ENCODE measurements around the gene CDKL4. TPM values are rescaled to one million over a fixed set of nuclear protein-coding genes. Genes with fewer than 3 reads are reported as not detected.

CDKL4 gene
- total RNA-seq, 1 experiment from 2014 or later = 0.46 TPM

GRCh38 chr2:39183673-39184072 lies 60.1 kb downstream of the CDKL4 start (continued):
- TF ChIP-seq, protein P1, sequence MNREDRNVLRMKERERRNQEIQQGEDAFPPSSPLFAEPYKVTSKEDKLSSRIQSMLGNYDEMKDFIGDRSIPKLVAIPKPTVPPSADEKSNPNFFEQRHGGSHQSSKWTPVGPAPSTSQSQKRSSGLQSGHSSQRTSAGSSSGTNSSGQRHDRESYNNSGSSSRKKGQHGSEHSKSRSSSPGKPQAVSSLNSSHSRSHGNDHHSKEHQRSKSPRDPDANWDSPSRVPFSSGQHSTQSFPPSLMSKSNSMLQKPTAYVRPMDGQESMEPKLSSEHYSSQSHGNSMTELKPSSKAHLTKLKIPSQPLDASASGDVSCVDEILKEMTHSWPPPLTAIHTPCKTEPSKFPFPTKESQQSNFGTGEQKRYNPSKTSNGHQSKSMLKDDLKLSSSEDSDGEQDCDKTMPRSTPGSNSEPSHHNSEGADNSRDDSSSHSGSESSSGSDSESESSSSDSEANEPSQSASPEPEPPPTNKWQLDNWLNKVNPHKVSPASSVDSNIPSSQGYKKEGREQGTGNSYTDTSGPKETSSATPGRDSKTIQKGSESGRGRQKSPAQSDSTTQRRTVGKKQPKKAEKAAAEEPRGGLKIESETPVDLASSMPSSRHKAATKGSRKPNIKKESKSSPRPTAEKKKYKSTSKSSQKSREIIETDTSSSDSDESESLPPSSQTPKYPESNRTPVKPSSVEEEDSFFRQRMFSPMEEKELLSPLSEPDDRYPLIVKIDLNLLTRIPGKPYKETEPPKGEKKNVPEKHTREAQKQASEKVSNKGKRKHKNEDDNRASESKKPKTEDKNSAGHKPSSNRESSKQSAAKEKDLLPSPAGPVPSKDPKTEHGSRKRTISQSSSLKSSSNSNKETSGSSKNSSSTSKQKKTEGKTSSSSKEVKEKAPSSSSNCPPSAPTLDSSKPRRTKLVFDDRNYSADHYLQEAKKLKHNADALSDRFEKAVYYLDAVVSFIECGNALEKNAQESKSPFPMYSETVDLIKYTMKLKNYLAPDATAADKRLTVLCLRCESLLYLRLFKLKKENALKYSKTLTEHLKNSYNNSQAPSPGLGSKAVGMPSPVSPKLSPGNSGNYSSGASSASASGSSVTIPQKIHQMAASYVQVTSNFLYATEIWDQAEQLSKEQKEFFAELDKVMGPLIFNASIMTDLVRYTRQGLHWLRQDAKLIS (CRISPR knock-in tag; IDR thresholded peaks at IDR 0.05; ENCODE audit: borderline replicate concordance) = no peak
- TF ChIP-seq TP53 (CRISPR knock-in tag; IDR thresholded peaks at IDR 0.05) (no peak), NFE2L1 (CRISPR knock-in tag; IDR thresholded peaks at IDR 0.05) (no peak), NR3C1 (CRISPR knock-in tag; conservative IDR thresholded peaks at IDR 0.05; ENCODE audit: low read depth) (no peak)
- TF ChIP-seq, protein P2, sequence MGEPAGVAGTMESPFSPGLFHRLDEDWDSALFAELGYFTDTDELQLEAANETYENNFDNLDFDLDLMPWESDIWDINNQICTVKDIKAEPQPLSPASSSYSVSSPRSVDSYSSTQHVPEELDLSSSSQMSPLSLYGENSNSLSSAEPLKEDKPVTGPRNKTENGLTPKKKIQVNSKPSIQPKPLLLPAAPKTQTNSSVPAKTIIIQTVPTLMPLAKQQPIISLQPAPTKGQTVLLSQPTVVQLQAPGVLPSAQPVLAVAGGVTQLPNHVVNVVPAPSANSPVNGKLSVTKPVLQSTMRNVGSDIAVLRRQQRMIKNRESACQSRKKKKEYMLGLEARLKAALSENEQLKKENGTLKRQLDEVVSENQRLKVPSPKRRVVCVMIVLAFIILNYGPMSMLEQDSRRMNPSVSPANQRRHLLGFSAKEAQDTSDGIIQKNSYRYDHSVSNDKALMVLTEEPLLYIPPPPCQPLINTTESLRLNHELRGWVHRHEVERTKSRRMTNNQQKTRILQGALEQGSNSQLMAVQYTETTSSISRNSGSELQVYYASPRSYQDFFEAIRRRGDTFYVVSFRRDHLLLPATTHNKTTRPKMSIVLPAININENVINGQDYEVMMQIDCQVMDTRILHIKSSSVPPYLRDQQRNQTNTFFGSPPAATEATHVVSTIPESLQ (CRISPR knock-in tag; IDR thresholded peaks at IDR 0.05) = no peak
- TF ChIP-seq, protein P3, sequence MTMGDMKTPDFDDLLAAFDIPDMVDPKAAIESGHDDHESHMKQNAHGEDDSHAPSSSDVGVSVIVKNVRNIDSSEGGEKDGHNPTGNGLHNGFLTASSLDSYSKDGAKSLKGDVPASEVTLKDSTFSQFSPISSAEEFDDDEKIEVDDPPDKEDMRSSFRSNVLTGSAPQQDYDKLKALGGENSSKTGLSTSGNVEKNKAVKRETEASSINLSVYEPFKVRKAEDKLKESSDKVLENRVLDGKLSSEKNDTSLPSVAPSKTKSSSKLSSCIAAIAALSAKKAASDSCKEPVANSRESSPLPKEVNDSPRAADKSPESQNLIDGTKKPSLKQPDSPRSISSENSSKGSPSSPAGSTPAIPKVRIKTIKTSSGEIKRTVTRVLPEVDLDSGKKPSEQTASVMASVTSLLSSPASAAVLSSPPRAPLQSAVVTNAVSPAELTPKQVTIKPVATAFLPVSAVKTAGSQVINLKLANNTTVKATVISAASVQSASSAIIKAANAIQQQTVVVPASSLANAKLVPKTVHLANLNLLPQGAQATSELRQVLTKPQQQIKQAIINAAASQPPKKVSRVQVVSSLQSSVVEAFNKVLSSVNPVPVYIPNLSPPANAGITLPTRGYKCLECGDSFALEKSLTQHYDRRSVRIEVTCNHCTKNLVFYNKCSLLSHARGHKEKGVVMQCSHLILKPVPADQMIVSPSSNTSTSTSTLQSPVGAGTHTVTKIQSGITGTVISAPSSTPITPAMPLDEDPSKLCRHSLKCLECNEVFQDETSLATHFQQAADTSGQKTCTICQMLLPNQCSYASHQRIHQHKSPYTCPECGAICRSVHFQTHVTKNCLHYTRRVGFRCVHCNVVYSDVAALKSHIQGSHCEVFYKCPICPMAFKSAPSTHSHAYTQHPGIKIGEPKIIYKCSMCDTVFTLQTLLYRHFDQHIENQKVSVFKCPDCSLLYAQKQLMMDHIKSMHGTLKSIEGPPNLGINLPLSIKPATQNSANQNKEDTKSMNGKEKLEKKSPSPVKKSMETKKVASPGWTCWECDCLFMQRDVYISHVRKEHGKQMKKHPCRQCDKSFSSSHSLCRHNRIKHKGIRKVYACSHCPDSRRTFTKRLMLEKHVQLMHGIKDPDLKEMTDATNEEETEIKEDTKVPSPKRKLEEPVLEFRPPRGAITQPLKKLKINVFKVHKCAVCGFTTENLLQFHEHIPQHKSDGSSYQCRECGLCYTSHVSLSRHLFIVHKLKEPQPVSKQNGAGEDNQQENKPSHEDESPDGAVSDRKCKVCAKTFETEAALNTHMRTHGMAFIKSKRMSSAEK (CRISPR knock-in tag; IDR thresholded peaks at IDR 0.05; ENCODE audit: borderline replicate concordance) = no peak
- TF ChIP-seq, protein P4, sequence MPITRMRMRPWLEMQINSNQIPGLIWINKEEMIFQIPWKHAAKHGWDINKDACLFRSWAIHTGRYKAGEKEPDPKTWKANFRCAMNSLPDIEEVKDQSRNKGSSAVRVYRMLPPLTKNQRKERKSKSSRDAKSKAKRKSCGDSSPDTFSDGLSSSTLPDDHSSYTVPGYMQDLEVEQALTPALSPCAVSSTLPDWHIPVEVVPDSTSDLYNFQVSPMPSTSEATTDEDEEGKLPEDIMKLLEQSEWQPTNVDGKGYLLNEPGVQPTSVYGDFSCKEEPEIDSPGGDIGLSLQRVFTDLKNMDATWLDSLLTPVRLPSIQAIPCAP (CRISPR knock-in tag; IDR thresholded peaks at IDR 0.05) = no peak

DNA sequence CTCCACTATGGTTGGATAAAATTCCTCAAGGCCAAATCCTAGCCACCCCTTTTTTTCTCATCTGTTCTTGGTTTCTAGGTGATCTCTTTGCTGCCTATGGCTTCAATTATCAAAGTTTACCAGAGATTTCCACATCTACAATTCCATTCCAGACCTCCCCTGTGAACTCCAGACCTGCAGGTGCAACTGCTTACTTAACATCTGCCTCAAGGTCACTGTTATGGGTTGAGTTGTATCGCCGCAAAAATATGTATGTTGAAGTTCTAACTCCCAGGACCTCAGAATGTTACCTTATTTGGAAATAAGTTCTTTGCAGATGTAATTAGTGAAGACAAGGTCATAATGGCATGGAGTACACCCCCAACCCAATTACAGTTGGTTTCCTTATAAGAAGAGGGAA lies 62.5 kb downstream of the CDKL4 start:
- ChIA-PET CTCF (interaction anchor here (0.7 kb wide), 1 partner anchor 8 kb away, joined by 6 read pairs; no protein-coding TSS in a partner anchor), POLR2A (no interaction called here)
- no peaks in the 10 kb centered on the region for H3K27me3 Mint-ChIP-seq (ENCODE audit: low read depth)
- no peak for TF ChIP-seq CREB1 (CRISPR knock-in tag; IDR thresholded peaks at IDR 0.05)
- TF ChIP-seq GABPB1 (CRISPR knock-in tag; IDR thresholded peaks at IDR 0.05) = no peak
- TF ChIP-seq ZNF317 (CRISPR knock-in tag; IDR thresholded peaks at IDR 0.05; ENCODE audit: borderline replicate concordance, low read depth) = no peak
- TF ChIP-seq, protein P4 (CRISPR knock-in tag; IDR thresholded peaks at IDR 0.05) = no peak
- no peak for TF ChIP-seq SOX15 (CRISPR knock-in tag; IDR thresholded peaks at IDR 0.05)
- TF ChIP-seq, protein P5, sequence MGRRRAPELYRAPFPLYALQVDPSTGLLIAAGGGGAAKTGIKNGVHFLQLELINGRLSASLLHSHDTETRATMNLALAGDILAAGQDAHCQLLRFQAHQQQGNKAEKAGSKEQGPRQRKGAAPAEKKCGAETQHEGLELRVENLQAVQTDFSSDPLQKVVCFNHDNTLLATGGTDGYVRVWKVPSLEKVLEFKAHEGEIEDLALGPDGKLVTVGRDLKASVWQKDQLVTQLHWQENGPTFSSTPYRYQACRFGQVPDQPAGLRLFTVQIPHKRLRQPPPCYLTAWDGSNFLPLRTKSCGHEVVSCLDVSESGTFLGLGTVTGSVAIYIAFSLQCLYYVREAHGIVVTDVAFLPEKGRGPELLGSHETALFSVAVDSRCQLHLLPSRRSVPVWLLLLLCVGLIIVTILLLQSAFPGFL (CRISPR knock-in tag; IDR thresholded peaks at IDR 0.05; ENCODE audit: borderline replicate concordance) = no peak
- no peak overlapping the region for H3K27ac Mint-ChIP-seq
- DNase-seq (ENCODE audit: low spot score) (no peak), ATAC-seq (no peak)
- H3K9me3 Mint-ChIP-seq = peaks cover 5% of the 10 kb centered on the region; the same call in 1 of the 2 replicates
- H3K4me1 Mint-ChIP-seq = peaks cover 6% of the 10 kb centered on the region; the same call in 1 of the 2 replicates
- H3K4me3 Mint-ChIP-seq = no peak overlapping the region
- H3K36me3 Mint-ChIP-seq = no peaks in the 10 kb centered on the region

All from WTC11 (cell line).